ENCODE data around the gene NEGR1.

- TF ChIP-seq, protein P1, sequence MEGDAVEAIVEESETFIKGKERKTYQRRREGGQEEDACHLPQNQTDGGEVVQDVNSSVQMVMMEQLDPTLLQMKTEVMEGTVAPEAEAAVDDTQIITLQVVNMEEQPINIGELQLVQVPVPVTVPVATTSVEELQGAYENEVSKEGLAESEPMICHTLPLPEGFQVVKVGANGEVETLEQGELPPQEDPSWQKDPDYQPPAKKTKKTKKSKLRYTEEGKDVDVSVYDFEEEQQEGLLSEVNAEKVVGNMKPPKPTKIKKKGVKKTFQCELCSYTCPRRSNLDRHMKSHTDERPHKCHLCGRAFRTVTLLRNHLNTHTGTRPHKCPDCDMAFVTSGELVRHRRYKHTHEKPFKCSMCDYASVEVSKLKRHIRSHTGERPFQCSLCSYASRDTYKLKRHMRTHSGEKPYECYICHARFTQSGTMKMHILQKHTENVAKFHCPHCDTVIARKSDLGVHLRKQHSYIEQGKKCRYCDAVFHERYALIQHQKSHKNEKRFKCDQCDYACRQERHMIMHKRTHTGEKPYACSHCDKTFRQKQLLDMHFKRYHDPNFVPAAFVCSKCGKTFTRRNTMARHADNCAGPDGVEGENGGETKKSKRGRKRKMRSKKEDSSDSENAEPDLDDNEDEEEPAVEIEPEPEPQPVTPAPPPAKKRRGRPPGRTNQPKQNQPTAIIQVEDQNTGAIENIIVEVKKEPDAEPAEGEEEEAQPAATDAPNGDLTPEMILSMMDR (IDR thresholded peaks at IDR 0.05; ENCODE audit: low read depth, low read length): no peak
- TF ChIP-seq EZH2phosphoT487 (IDR thresholded peaks at IDR 0.05; ENCODE audit: low read depth): no peak
These were observed 215.9 kb downstream of the NEGR1 start for GRCh38 chr1:72066431-72066830.
